K562 (cell line): Measurements from ENCODE around the gene DAB2IP. TPM values are rescaled to one million over a fixed set of nuclear protein-coding genes. Genes with fewer than 3 reads are reported as not detected.

ENCODE experiments used
- CUX1 ChIP-seq: fragments of 200-800 bp; sonication (Bioruptor generic); IDR thresholded peaks from 2 replicates; pipeline ENCODE4 v1.6.1; 2016; ENCODE audit warnings: missing genetic modification characterization, missing compliant biosample characterization
- GTF2A2 ChIP-seq: IDR thresholded peaks from 2 replicates; pipeline ENCODE4 v1.6.1; 2016; ENCODE audit warnings: mild to moderate bottlenecking, missing genetic modification characterization, missing compliant biosample characterization
- HDAC3 ChIP-seq: fragments of 450-650 bp; IDR thresholded peaks from 2 replicates; pipeline ENCODE4 v1.6.1; 2018; ENCODE audit warnings: borderline replicate concordance, mild to moderate bottlenecking, moderate library complexity; ENCODE audit not compliant: partially characterized antibody
- HNRNPLL ChIP-seq: fragments of 200-400 bp; formaldehyde crosslinking; IDR thresholded peaks from 2 replicates; pipeline ENCODE4 v1.6.1; 2017; ENCODE audit warnings: low read length, low read depth, mild to moderate bottlenecking; ENCODE audit not compliant: poor library complexity, severe bottlenecking
- polyA plus RNA-seq, 8 experiments: library from polyadenylated mRNA; depleted of rRNA in 4 of 8; stranded (reverse) in 5 of 8; unstranded in 3 of 8; fragments of >200 nt; fragmentation: Nextera tagmentation in 2 of 8; fragmentation: Illumina TruSeq in 1 of 8; extraction: Ambion mirVana in 2 of 8; extraction: Trizol in 1 of 8; gene quantifications; 2 replicates each; pipeline versions ENCODE4 v1.2.1 to v1.2.3, GENCODE V29; 2011 to 2014; ENCODE audit warnings: inconsistent platforms in 1 of 8, missing spikeins in 1 of 8
- total RNA-seq, 7 experiments: library from RNA; depleted of rRNA in 6 of 7; stranded (reverse); fragments of >200 nt in 6 of 7; fragmentation: Illumina TruSeq in 2 of 7; extraction: Trizol in 2 of 7; gene quantifications; 2 replicates each; pipeline versions ENCODE4 v1.2.1 to v1.2.3, GENCODE V29; 2011 to 2021; ENCODE audit warnings: low replicate concordance in 1 of 7

The DAB2IP gene
- total and polyA plus RNA-seq, 9 of the 15 experiments (the other 6 are each of a cell fraction or from before 2014, with no cell fraction given), result 0.04 to 0.31 (median 0.08) TPM; not detected in 5

GRCh38 chr9:121813519-121814210 lies 162.2 kb downstream of the DAB2IP start (continued):
- TF ChIP-seq HDAC3 (no peak), GTF2A2 (tag) (no peak), CUX1 (no peak), HNRNPLL (no peak)
